ENCODE data around the gene TMEM63B.

- no peak for TF ChIP-seq EZH2 (IDR thresholded peaks at IDR 0.05)
- TF ChIP-seq FOXP2 (optimal IDR thresholded peaks at IDR 0.05; ENCODE audit: control extremely low read depth, extremely low read length, insufficient read depth): no peak
Measured at GRCh38 chr6:44148306-44148705, 21.0 kb downstream of the TMEM63B start.
